H1 (cell line): ENCODE results near the gene BAX. TPM values are rescaled to one million over a fixed set of nuclear protein-coding genes. Genes with fewer than 3 reads are reported as not detected.
A peak's percentile ranks its signal among the peaks of the same experiment; 100 is the strongest.

Source experiments
- KDM4A ChIP-seq: IDR thresholded peaks from one replicate; pipeline ENCODE4 v1.7.1; 2012; ENCODE audit warnings: low read depth, mild to moderate bottlenecking, moderate library complexity, low read length, inconsistent platforms; ENCODE audit not compliant: severe bottlenecking
- KDM5A ChIP-seq: fragments of 200-600 bp; IDR thresholded peaks from 2 replicates; pipeline ENCODE4 v1.7.1; 2012; ENCODE audit warnings: mild to moderate bottlenecking, low read length, inconsistent platforms, mixed read lengths
- MAFK ChIP-seq: IDR thresholded peaks from 2 replicates; pipeline ENCODE4 v1.6.1; 2012; ENCODE audit warnings: low read depth, mild to moderate bottlenecking, improper control_type of control experiment, low read length
- SIN3A ChIP-seq, 2 experiments: IDR thresholded peaks in 1 of 2; conservative IDR thresholded peaks in 1 of 2; 2 replicates each; pipeline ENCODE4 v1.6.1; 2011 to 2012; ENCODE audit warnings: low read length in 2 of 2, improper control_type of control experiment in 1 of 2, low read depth in 1 of 2, mild to moderate bottlenecking in 1 of 2
- TBP ChIP-seq: IDR thresholded peaks from 2 replicates; pipeline ENCODE4 v1.6.1; 2011; ENCODE audit warnings: low read depth, low read length, improper control_type of control experiment
- YY1 ChIP-seq: IDR thresholded peaks from 2 replicates; pipeline ENCODE4 v1.6.1; 2011; ENCODE audit warnings: low read depth, mild to moderate bottlenecking, low read length
- polyA plus RNA-seq, 7 experiments: library from polyadenylated mRNA; depleted of rRNA in 3 of 7; stranded (reverse) in 5 of 7; unstranded in 2 of 7; fragments of >200 nt in 5 of 7; fragments of 200-250 nt in 2 of 7; gene quantifications; 1 replicate in 5 of 7; 2 replicates in 1 of 7; 4 replicates in 1 of 7; pipeline versions ENCODE4 v1.2.1 to v1.2.3, GENCODE V29; 2011 to 2013; ENCODE audit warnings: missing spikeins in 2 of 7, mixed read lengths in 2 of 7
- total RNA-seq: library from RNA; stranded (reverse); fragmentation: NEBNext Ultra II Directional; extraction: Animal tissue kit (Norgen Biotek cat#: 25700); gene quantifications from 2 replicates; pipeline ENCODE4 v1.2.1, GENCODE V29; 2021
- TF ChIP-seq, protein P1 (sequence below): IDR thresholded peaks from 2 replicates; pipeline ENCODE4 v1.6.1; 2012; ENCODE audit warnings: inconsistent platforms
- TF ChIP-seq, protein P2 (sequence below): IDR thresholded peaks from 2 replicates; pipeline ENCODE4 v1.6.1; 2011; ENCODE audit warnings: low read length, improper control_type of control experiment
- TF ChIP-seq, protein P3 (sequence below): IDR thresholded peaks from 2 replicates; pipeline ENCODE4 v1.6.1; 2011; ENCODE audit warnings: low read depth, mild to moderate bottlenecking, low read length; ENCODE audit not compliant: insufficient read depth

The BAX gene
- total and polyA plus RNA-seq, 2 of the 8 experiments (the other 6 are each of a cell fraction or from before 2014, with no cell fraction given) = 257 to 346 TPM

DNA sequence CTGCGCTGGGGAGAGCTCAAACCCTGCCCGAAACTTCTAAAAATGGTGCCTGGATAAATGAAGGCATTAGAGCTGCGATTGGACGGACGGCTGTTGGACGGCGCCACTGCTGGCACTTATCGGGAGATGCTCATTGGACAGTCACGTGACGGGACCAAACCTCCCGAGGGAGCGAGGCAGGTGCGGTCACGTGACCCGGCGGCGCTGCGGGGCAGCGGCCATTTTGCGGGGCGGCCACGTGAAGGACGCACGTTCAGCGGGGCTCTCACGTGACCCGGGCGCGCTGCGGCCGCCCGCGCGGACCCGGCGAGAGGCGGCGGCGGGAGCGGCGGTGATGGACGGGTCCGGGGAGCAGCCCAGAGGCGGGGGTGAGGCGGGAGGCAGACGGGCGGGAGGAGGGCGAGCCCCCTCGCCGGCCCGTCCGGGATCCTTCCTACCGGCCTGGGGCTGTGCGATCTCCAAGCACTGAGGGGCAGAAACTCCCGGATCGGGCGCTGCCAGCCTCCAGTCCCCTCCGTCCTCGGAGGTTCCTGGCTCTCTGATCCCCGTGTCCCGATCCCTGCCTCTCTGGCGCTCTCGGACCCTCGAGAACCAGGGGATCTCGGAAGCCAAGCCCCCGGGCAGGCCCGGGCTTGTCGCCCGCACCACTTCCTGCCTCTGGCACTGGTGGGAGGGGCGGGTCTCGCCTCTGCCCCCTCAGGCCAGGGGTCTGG, at the start of gene BAX (continued):
- TF ChIP-seq, protein P1, sequence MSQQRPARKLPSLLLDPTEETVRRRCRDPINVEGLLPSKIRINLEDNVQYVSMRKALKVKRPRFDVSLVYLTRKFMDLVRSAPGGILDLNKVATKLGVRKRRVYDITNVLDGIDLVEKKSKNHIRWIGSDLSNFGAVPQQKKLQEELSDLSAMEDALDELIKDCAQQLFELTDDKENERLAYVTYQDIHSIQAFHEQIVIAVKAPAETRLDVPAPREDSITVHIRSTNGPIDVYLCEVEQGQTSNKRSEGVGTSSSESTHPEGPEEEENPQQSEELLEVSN = peak; percentile 59
- TF ChIP-seq KDM4A (peak; percentile 45), SIN3A (conservative IDR thresholded peaks at IDR 0.05 in 1 of 2, IDR thresholded peaks at IDR 0.05 in 1 of 2; ENCODE audit: low read depth in 1 of 2, low read length in 2 of 2) (peak; percentile 60 to 97; a peak in 2 of 4 replicates), KDM5A (0 out of 2 replicates have a peak, but pooled peaks have one; percentile 53), TBP (peak; percentile 76; the same call in 1 of the 2 replicates), YY1 (peak; percentile 100), MAFK (no peak)
- TF ChIP-seq, protein P2, sequence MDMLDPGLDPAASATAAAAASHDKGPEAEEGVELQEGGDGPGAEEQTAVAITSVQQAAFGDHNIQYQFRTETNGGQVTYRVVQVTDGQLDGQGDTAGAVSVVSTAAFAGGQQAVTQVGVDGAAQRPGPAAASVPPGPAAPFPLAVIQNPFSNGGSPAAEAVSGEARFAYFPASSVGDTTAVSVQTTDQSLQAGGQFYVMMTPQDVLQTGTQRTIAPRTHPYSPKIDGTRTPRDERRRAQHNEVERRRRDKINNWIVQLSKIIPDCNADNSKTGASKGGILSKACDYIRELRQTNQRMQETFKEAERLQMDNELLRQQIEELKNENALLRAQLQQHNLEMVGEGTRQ = peak; percentile 100
- TF ChIP-seq, protein P3, sequence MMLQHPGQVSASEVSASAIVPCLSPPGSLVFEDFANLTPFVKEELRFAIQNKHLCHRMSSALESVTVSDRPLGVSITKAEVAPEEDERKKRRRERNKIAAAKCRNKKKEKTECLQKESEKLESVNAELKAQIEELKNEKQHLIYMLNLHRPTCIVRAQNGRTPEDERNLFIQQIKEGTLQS = peak; percentile 100
